DND-41 (cell line): ENCODE results near the gene CIAO1.

Source experiments
- ATAC-seq: fragments of 200-7000 bp; cut with Tn5 transposase; 3 replicates; pipeline ENCODE4 v1.9.1; 2021; ENCODE audit warnings: low read depth; ENCODE audit not compliant: insufficient read depth
- DNase-seq: peaks from one replicate; pipeline ENCODE4 v3.0.0-alpha.2; 2020
- H2AFZ ChIP-seq: 2 replicates; pipeline ENCODE4 v1.6.0; 2012; ENCODE audit warnings: low read depth, low read length
- H3K27ac ChIP-seq: 2 replicates; pipeline ENCODE4 v1.5.1; 2012; ENCODE audit warnings: low read length, inconsistent platforms
- H3K27me3 ChIP-seq: fragments of 200-600 bp; sonication (generic); 2 replicates; pipeline ENCODE4 v1.6.0; 2012; ENCODE audit warnings: low read length, mild to moderate bottlenecking, inconsistent platforms; ENCODE audit not compliant: insufficient read depth, poor library complexity
- H3K36me3 ChIP-seq: 2 replicates; pipeline ENCODE4 v1.5.1; 2012; ENCODE audit warnings: low read length, inconsistent platforms; ENCODE audit not compliant: insufficient read depth
- H3K4me1 ChIP-seq: 2 replicates; pipeline ENCODE4 v1.5.1; 2012; ENCODE audit warnings: mild to moderate bottlenecking, low read length; ENCODE audit not compliant: insufficient read depth
- H3K4me2 ChIP-seq: 2 replicates; pipeline ENCODE4 v1.6.0; 2012; ENCODE audit warnings: mild to moderate bottlenecking, moderate library complexity, low read length, inconsistent platforms; ENCODE audit not compliant: insufficient read depth
- H3K4me3 ChIP-seq, 2 experiments: fragments of 200-600 bp in 1 of 2; shearing (Covaris generic) in 1 of 2; 2 replicates each; pipeline ENCODE4 v1.5.1; 2012 to 2016; ENCODE audit warnings: inconsistent platforms in 2 of 2, low read length in 2 of 2, mild to moderate bottlenecking in 2 of 2, low read depth in 1 of 2, moderate library complexity in 1 of 2
- H3K79me2 ChIP-seq: 2 replicates; pipeline ENCODE4 v1.6.0; 2012; ENCODE audit warnings: low read length, inconsistent platforms; ENCODE audit not compliant: insufficient read depth
- H3K9ac ChIP-seq: 2 replicates; pipeline ENCODE4 v1.6.0; 2012; ENCODE audit warnings: low read depth, mild to moderate bottlenecking, inconsistent platforms, low read length, moderate library complexity
- H3K9me3 ChIP-seq: 2 replicates; pipeline ENCODE4 v1.5.1; 2012; ENCODE audit warnings: low read length, moderate library complexity, mild to moderate bottlenecking, inconsistent platforms; ENCODE audit not compliant: insufficient read depth, severe bottlenecking
- H4K20me1 ChIP-seq: 2 replicates; pipeline ENCODE4 v1.6.0; 2012; ENCODE audit warnings: low read length; ENCODE audit not compliant: insufficient read depth
- CTCF ChIP-seq: IDR thresholded peaks from 2 replicates; pipeline ENCODE4 v1.5.1; 2012; ENCODE audit warnings: borderline replicate concordance, low read length, moderate library complexity, mild to moderate bottlenecking; ENCODE audit not compliant: poor library complexity, severe bottlenecking; ENCODE audit errors: extremely low read depth
- EZH2 ChIP-seq: IDR thresholded peaks from 3 replicates; pipeline ENCODE4 v1.6.1; 2012; ENCODE audit warnings: borderline replicate concordance, low read depth, mild to moderate bottlenecking, moderate library complexity, low read length, inconsistent platforms; ENCODE audit not compliant: severe bottlenecking

Gene CIAO1

DNA sequence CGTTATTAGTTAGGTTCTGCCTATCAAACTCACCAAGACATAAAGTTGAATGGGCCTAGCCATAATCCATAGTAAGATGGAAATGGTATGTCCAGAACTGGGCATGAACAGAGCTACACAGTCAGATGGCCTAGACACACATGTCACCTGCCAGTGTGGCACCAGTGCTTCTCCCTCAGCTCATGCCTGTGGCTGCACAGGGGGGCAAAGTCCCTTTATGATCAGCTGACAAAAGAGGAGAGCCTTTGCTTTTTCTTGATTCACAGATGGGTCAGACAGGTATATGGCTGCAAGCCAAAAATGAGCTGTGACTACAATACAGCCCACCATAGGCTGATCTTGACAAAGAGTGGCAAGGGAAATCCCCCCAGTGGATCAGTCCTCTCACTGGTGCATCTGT, 29.1 kb upstream of the CIAO1 start:
- no peak for ATAC-seq
- no peak overlapping the region for H3K9ac ChIP-seq

GRCh38 chr2:96238266-96238665, 27.8 kb upstream of the CIAO1 start:
- no peaks in the 10 kb centered on the region for H3K27me3 ChIP-seq
- H3K4me3 ChIP-seq: no peak overlapping the region
- H3K9ac ChIP-seq: no peak overlapping the region
- H3K9me3 ChIP-seq: no peaks in the 10 kb centered on the region
- H3K79me2 ChIP-seq: no peaks in the 10 kb centered on the region
- H3K27ac ChIP-seq: no peak overlapping the region
- no peak for DNase-seq
- H2AFZ ChIP-seq: no peak overlapping the region
- H3K4me1 ChIP-seq: no peaks in the 10 kb centered on the region
- H3K4me2 ChIP-seq: no peak overlapping the region
- no peaks in the 10 kb centered on the region for H4K20me1 ChIP-seq
- peaks cover 8% of the 10 kb centered on the region; the same call in 1 of the 2 replicates for H3K36me3 ChIP-seq
- TF ChIP-seq EZH2: no peak
- no peak for TF ChIP-seq CTCF
- no peak for ATAC-seq

More for the DNA sequence above, 29.1 kb upstream of the CIAO1 start:
- no peaks in the 10 kb centered on the region for H3K27me3 ChIP-seq
- H3K4me3 ChIP-seq: no peak overlapping the region
- H3K9me3 ChIP-seq: no peaks in the 10 kb centered on the region
- DNase-seq: no peak
- peaks cover 8% of the 10 kb centered on the region; the same call in 1 of the 2 replicates for H3K36me3 ChIP-seq
- H2AFZ ChIP-seq: no peak overlapping the region
- no peaks in the 10 kb centered on the region for H4K20me1 ChIP-seq
- H3K27ac ChIP-seq: no peak overlapping the region
- H3K79me2 ChIP-seq: no peaks in the 10 kb centered on the region
- TF ChIP-seq CTCF: no peak
- no peak for TF ChIP-seq EZH2
- no peak overlapping the region for H3K4me2 ChIP-seq
- H3K4me1 ChIP-seq: no peaks in the 10 kb centered on the region

- TF ChIP-seq EZH2 (no peak), CTCF (no peak)
Observed at GRCh38 chr2:96239091-96239490, 26.9 kb upstream of the CIAO1 start.

DNA sequence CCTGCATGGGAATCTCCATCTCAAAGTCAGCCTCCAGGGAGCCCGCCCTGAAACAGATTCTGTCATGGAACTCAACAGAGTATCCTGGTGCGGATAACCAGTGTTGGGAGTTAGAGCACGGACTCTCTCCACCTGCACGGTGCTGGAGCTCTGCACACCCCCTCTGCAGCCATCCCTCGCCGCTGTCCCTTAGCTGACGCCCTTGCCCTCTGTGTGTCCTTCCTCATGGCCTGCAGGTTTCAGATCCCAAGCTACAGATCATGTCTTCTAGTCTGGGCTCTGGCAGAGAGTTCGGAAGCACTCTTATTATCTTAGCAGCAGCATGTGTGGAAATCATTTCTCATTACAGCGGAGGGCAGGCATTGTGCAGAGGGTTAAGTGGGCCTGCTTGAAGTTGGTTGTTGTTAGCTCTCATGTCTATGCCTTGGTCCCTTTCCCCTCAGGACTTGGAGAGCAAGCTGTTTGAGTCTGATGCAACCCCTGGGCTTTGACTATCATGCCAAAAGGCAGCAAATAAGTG, 26.2 kb upstream of the CIAO1 start:
- Histone ChIP-seq H3K27ac (no peak overlapping the region), H3K9ac (no peak overlapping the region), H3K4me3 (no peak overlapping the region), H3K4me2 (no peak overlapping the region), H3K4me1 (no peaks in the 10 kb centered on the region), H3K79me2 (no peaks in the 10 kb centered on the region), H4K20me1 (no peaks in the 10 kb centered on the region), H3K27me3 (no peaks in the 10 kb centered on the region), H3K36me3 (peaks cover 8% of the 10 kb centered on the region; the same call in 1 of the 2 replicates), H3K9me3 (no peaks in the 10 kb centered on the region), H2AFZ (no peak overlapping the region)
- TF ChIP-seq EZH2 (no peak), CTCF (no peak)
- ATAC-seq: no peak
- no peak for DNase-seq

More at GRCh38 chr2:96239091-96239490, 26.9 kb upstream of the CIAO1 start:
- H3K4me1 ChIP-seq: no peaks in the 10 kb centered on the region
- no peak for ATAC-seq
- H3K9ac ChIP-seq: no peak overlapping the region
- no peaks in the 10 kb centered on the region for H3K79me2 ChIP-seq
- H3K4me3 ChIP-seq: no peak overlapping the region
- DNase-seq: no peak
- no peaks in the 10 kb centered on the region for H3K9me3 ChIP-seq
- H2AFZ ChIP-seq: no peak overlapping the region
- no peak overlapping the region for H3K27ac ChIP-seq
- no peaks in the 10 kb centered on the region for H3K27me3 ChIP-seq
- H4K20me1 ChIP-seq: no peaks in the 10 kb centered on the region
- H3K4me2 ChIP-seq: no peak overlapping the region
- H3K36me3 ChIP-seq: peaks cover 8% of the 10 kb centered on the region; the same call in 1 of the 2 replicates
